GM18868 (cell line): Measurements from ENCODE around the gene EXOC7.

Experiments used
- ATAC-seq: cut with Tn5 transposase; IDR thresholded peaks from one replicate; pipeline ENCODE4 v1.9.1; 2021; ENCODE audit warnings: mild to moderate bottlenecking, moderate library complexity; ENCODE audit not compliant: unreplicated experiment

EXOC7 gene

GRCh38 chr17:76122431-76123190 is 19.0 kb upstream of the EXOC7 start:
- ATAC-seq, result no peak

- ATAC-seq, result no peak
Observed at GRCh38 chr17:76121932-76122430, 18.4 kb upstream of the EXOC7 start.

- no peak for ATAC-seq
Observed at GRCh38 chr17:76120658-76121008, 17.0 kb upstream of the EXOC7 start.

- no peak for ATAC-seq
Observed at GRCh38 chr17:76119409-76120371, 16.1 kb upstream of the EXOC7 start.

GRCh38 chr17:76115138-76115754 is 11.7 kb upstream of the EXOC7 start:
- no peak for ATAC-seq

- no peak for ATAC-seq
Observed at GRCh38 chr17:76111956-76112355, 8.4 kb upstream of the EXOC7 start.

- no peak for ATAC-seq
Observed at GRCh38 chr17:76107509-76107908, 3.9 kb upstream of the EXOC7 start.

GRCh38 chr17:76106703-76107102 is 3.1 kb upstream of the EXOC7 start:
- no peak for ATAC-seq

- ATAC-seq, result no peak
Observed at GRCh38 chr17:76104896-76105231, 1.3 kb upstream of the EXOC7 start.

- ATAC-seq, result no peak
Observed at GRCh38 chr17:76104140-76104895, 731 bp upstream of the EXOC7 start.

GRCh38 chr17:76102944-76103273 is 678 bp downstream of the EXOC7 start:
- ATAC-seq, result no peak

- ATAC-seq, result no peak
Observed at GRCh38 chr17:76097716-76098295, 5.8 kb downstream of the EXOC7 start.

GRCh38 chr17:76095943-76096342 is 7.6 kb downstream of the EXOC7 start:
- ATAC-seq, result no peak

- no peak for ATAC-seq
Observed at GRCh38 chr17:76094046-76094445, 9.5 kb downstream of the EXOC7 start.

- no peak for ATAC-seq
Observed at GRCh38 chr17:76092526-76093413, 10.8 kb downstream of the EXOC7 start.

- ATAC-seq, result no peak
Observed at GRCh38 chr17:76091526-76092286, 11.9 kb downstream of the EXOC7 start.

- no peak for ATAC-seq
Observed at GRCh38 chr17:76090517-76091129, 13.0 kb downstream of the EXOC7 start.
